ENCODE measurements around the gene CEP128.

CEP128 gene

DNA sequence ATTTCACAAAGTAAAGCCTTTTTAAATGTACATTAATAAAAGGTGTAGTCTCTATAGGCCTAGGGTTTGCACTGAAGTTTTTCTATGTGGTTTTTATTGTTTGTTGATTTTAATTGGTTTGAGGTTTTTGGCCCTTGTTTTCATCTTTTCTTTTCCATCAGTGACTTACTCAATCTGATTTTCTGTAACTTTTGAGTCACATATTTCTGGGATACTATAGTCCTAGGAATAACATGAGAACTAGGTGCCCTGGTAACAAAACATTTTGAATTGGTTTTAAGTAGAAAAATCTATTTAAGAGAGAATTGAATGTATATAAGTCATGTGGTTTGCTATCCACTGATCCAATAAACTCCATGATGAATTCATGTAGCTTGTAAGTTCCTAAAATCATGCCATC lies 311.9 kb downstream of the CEP128 start:
- no peak overlapping the region for H3K27ac ChIP-seq
- no peak for DNase-seq (ENCODE audit: low read depth, low spot score)

DNA sequence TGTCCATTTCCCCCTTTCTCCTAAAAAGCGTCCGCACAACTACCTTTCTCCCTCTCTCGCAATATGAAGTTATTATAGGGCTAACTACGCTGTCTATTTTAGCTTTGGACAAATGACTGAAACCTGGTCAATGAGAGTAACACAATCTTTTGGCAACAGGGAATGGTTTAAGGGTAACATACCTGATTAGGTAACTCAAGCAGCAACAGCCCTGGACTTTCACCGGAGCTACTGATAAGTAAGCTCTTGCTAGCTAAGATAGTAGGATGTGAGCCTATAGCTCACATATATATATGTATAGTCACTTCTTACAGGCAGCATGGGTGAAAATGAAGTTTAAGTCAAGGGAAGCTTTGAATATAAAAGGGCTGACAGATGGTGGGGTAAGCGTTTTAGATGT lies 313.0 kb downstream of the CEP128 start:
- no peak for DNase-seq (ENCODE audit: low read depth, low spot score)
- no peak overlapping the region for H3K27ac ChIP-seq

DNA sequence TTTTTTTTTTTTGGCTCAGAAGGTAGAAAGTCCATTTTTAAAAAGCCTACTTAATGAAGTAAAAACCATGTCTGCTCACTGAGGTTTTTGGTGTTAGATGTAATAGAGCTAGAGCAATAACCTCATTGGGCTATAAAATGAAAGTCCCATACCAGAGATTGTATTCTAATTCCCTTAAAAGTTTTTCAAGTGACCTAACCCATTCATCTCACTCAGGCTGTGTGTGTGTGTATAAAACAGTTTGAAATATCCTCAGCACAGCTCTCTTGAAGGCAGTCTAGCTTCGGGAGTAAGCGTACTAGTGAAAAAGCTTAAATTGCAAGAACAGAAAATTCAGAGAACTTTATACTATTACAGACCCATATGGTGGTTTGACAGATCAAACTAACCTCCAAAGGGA lies 313.8 kb downstream of the CEP128 start:
- H3K27ac ChIP-seq: no peak overlapping the region
- no peak for DNase-seq (ENCODE audit: low read depth, low spot score)

DNA sequence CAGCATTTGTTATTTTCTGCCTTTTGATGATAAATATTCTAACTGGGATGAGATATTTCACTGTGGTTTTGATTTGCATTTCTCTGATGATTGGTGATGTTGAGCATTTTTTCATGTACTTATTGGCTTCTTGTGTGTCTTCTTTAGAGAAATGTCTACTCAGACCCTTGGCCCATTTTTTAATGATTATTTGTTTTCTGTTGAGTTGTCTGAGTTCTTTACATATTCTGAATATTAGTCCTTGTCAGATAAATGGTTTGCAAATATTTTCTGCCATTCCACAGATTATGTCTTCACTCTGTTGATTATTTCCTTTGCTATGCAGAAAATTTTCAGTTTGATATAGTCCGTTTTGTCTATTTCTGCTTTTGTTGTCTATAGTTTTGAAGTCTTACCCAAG lies 317.0 kb downstream of the CEP128 start:
- DNase-seq (ENCODE audit: low read depth, low spot score): no peak
- H3K27ac ChIP-seq: no peak overlapping the region

DNA sequence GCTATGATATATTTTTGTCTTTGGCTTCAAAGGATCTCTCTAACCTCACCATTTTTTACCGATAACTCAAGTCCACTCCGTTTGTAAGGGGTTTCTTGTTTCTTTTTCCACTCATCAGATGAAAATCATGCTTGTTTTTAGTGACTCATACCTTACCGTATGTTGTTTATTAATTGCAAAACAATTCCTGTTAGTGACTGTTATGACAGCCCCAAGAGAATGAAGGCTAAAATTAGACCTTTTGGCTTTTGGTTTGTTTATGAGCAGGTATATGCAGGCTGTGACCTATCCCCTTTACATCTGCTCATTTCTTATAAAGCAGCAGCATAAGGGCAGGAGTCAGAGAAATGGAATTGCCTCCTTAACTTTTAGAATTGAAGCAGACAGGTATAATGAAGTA lies 319.8 kb downstream of the CEP128 start:
- peak overlapping the region; percentile 26 for H3K27ac ChIP-seq
- DNase-seq (ENCODE audit: low read depth, low spot score): peak; percentile 56

DNA sequence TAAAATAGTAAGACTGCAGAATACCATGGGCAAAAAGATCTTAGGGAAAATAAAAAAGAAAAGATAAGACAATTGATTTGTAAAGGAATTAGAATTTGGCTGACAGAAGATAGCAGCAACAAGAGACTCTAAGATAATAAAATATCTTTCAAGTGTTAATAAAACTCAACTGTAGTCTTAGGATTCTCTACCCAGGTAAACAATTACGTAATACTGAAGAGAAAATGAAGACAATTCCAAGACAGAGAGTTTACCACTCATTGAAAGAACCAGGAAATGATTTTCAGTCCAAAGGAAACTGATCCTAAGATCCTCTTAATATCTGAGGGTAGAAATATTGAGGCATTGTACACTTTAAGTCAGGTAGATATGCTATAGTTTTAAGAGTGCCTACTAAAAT lies 321.1 kb downstream of the CEP128 start:
- no peak overlapping the region for H3K27ac ChIP-seq
- DNase-seq (ENCODE audit: low read depth, low spot score): no peak

DNA sequence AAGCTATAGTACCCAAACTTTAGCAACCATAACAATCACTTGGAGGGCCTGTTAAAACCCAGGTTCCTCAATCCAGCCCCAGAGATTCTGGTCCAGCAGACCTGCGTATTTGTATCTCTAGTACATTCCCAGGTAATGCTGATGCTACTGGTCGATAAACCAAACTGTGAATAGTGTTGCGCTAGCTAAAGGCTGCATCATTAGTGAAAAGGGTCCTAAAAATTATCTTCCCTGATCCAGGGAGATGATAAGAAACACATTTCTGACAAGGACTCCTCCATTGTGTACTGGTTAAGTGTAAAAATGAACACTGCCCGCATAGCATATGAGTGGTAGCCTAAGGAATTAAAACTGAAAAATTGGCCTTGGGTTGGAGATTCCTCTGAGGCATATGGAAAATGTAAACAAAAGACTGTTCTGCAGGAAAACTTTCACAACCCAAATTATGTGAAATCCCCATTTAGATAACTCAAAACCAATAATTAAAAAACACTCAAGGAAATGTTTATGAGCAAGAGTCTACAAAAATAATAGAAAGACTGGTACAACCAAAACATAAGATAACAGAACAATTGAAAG lies 322.7 kb downstream of the CEP128 start:
- no peak overlapping the region for H3K27ac ChIP-seq
- no peak for DNase-seq (ENCODE audit: low read depth, low spot score)

DNA sequence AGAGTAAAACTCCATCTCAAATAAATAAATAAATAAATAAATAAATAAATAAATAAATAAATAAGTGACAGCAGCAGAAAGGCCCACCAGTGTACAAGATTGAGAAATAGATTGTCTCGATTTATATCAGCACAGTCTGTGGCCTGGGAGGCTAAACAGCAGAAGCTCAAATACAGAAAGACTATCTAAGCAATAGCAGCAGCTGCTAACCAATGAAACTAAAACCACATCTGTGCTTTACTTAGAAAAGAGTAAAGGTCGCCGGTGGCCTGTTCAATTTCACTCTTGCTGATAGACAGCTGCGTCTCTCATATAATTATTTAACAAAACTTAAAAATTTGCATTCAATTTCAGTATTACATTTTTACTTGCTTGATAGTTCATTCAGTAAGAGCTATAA lies 325.7 kb downstream of the CEP128 start:
- H3K27ac ChIP-seq: no peak overlapping the region
- DNase-seq (ENCODE audit: low read depth, low spot score): no peak

DNA sequence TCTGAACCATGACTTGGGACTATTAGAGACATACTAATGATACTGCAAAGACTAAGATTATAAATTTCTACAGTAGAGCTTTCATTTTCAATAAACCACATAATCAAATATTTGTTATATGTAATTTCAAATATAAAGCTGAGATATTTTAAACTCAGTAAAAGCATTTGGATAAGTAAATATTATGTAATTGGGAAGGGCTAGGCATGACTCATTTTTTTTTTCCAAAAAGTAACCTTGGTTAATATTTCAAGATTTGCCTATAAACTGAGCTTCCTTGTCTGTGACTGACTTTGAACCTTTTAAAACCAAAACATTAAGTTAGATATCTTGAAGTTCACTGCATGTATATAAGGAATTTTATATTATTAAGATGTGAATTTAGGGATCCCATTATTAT lies 332.5 kb downstream of the CEP128 start:
- H3K27ac ChIP-seq: no peak overlapping the region
- no peak for DNase-seq (ENCODE audit: low read depth, low spot score)

DNA sequence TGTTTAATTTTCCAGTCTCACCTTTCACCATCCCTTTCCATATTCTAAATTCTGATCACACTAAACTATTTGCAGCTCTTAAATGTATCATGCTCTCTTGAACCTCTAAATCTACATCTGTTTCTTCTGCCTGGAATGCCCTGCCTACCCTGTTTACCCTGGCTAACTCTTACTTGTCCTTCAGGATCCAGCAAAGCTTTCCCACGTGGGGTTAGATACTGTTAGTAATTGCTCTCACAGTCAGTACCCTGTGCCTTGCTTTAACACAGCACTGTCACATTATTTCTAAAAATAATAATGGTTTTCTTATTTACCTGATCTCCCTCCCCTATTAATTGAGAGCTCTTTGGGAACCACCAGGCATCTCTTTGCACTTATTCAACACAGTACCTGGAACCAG lies 333.0 kb downstream of the CEP128 start:
- DNase-seq (ENCODE audit: low read depth, low spot score): no peak
- no peak overlapping the region for H3K27ac ChIP-seq

DNA sequence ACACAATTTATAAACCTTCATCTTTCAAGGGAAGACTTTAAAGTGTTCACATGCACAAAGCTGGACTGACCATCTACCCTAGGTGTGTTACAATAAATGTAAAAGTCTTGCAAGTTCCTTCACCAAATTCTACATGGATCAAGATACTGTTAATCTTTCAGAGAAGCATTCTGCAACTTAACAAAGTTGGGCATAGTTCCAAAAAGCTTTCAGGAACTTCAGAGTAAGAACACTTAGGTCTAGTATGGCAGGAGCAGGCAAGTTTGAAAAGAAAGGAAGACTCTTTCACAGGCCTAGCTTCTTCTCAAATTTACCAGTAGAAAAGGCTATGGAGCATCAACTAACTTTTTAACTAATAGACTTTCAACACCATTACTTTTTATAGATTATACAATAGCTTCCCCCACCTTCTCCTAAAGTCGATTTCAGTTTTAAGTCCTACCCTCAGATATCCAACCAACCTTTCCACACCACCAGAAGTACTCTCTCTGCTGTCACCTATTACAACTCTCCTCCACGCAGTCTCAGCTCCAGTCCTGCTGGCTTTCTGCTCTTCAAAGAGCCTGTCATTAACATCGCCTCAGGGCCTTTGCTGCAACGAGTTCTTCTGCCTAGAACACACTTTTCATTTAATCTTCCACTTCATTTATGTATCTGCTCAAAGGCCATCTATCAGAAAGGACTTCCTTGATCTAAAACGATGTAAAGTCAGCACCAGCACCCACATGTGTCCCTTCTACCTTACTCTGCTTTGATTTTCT lies 333.9 kb downstream of the CEP128 start:
- DNase-seq (ENCODE audit: low read depth, low spot score): no peak
- H3K27ac ChIP-seq: no peak overlapping the region

DNA sequence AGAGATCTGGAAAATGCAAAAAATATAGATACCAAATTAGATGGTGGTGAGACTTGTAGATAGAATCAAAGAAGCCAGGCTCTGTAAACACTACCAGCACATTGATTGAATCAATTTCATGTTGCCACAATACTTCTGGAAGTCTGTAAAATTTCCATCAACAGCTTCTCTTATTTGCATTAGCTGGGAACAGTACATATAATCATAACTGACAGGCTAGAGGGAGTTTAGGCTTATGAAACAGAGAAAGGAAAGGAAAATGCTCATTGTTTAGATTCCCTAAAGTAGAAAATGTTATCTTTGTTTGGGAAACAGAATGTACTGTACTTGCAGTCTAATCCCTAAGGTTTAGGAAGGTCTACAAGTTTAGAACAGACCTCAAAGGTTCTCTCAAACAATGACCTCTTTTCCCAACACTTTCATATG lies 335.2 kb downstream of the CEP128 start:
- DNase-seq (ENCODE audit: low read depth, low spot score): no peak
- no peak overlapping the region for H3K27ac ChIP-seq

DNA sequence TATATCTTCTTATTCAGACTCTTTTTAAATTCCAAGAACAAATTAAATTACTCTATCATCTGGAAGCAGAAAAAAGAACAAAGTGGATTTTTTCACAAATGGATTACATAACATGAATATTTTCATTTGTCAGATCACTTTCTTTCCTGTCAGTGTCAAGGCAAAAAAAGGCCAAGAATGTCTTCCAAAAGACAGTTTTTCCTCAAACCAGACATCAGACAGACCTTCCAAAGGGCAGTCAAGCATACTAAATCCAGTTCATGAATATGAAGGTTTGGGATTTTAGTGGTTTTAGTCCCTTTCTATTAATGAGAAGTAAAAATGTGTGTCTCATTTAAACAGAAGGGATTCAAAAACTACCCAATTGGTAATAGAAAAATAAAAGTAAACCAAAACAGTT lies 336.0 kb downstream of the CEP128 start:
- no peak for DNase-seq (ENCODE audit: low read depth, low spot score)
- H3K27ac ChIP-seq: no peak overlapping the region

DNA sequence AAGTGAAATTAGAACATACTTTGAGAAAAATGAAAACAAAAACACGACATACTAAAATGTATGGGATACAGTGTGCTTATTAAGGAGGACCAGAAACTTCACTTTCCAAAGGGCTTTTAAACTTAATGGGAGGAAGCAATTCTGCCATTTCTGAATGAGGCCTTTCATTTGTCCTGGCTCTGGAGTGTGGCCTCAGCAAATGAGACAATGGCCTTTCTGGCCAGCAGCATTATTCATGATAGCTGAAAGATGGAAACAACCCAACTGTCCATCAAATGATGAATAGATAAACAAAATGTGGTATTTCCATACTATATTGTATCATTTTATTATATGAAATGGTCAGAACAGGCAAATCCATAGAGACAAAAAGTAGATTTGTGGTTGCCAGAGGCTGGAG lies 338.6 kb downstream of the CEP128 start:
- no peak overlapping the region for H3K27ac ChIP-seq
- DNase-seq (ENCODE audit: low read depth, low spot score): no peak

DNA sequence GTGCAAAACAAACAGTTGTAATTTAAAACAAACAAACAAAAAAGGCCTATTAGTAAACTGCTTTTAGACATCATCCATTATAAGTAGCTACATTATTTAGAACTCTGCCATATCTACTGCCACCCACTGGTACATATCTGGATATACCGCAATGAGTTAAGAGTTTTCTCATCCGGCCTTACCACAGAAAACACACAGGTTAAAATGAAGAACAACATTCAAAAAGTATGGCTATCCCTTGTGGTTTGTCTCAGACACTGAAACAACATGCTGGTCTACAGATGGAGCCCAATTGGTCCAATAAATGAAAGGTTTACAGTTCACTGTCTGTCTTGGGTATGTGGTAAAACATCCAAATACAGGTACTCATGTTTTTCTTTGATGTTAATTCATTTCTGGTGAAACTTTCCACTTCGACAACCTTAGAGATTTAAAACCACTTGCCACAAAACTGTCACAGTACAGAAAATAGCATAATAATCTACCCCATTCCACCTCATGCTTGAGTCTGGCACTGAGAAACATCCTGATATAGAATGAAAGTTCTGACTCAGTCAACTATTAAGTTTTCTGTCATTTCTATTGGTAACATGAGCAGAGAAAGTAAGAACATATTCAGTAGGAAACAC lies 354.3 kb downstream of the CEP128 start:
- DNase-seq (ENCODE audit: low read depth, low spot score): no peak
- H3K27ac ChIP-seq: no peak overlapping the region

DNA sequence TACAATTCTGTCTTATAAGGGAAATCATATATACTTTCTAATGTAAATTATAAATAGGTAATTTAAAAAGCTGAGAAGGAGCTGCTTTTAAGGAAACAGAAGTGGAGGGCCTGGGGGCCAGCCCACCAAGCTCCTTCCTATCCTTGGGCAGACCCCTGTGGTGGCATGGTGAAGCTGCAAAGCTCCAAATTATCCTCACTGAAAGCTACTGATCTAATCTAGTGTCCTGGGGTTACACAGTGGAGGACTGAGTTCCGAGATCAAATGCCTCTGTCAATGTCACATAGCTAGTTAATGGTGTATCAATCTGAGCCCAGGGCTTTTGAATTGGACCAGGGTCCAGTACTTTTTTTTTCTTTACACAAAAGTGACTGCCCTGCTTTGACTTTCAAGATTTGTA lies 355.4 kb downstream of the CEP128 start:
- no peak for DNase-seq (ENCODE audit: low read depth, low spot score)
- no peak overlapping the region for H3K27ac ChIP-seq

DNA sequence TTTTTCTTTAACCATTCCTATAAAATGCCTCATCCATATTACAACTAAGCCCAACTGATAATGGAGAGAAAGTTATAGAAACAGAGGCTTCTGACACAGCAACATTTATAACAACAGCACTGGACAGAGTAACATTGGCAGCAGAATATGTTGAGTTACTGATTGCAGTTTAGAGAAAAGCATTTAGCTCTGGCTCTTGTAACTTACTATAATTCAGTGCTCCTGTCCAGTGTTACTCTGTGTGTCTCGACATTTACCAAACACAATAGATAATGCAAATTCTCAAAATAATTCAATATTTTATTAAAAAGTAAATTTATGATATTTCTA lies 356.1 kb downstream of the CEP128 start:
- DNase-seq (ENCODE audit: low read depth, low spot score): no peak
- H3K27ac ChIP-seq: no peak overlapping the region

DNA sequence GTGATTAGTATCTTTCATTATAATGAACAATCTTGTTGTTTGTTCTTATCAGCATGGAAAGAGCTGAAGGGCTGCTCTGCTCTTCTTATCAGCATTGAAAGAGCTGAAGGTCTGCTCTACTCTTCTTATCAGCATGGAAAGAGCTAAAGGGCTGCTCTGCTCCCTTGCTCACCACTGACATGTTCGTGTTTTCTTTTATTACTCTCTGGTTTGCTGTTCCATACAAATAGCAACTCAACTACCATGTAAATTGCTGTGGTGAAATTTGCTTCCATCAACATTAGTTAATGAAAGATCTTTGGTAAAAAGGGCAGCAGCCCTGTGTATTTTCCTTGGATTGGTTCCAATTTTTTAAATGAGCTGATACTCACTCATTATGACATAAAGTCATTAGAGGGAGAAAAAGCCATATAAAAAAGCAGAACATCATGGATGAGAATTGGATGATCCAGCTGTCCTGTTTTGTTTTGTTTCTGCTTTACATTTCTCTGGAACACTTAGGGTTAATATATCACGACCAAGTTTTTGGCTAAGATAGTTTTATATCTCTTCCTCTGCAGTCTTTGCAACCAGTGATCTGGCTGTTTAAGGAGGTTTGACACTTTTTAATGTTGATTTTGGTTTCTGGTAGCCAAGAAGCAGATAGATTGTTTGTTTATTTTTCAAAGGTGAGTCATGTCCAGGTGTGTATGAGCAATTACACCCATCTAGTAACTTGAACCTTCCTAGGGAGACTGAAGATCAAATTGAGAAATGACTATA lies 356.6 kb downstream of the CEP128 start:
- DNase-seq (ENCODE audit: low read depth, low spot score): peak; percentile 77
- no peak overlapping the region for H3K27ac ChIP-seq

DNA sequence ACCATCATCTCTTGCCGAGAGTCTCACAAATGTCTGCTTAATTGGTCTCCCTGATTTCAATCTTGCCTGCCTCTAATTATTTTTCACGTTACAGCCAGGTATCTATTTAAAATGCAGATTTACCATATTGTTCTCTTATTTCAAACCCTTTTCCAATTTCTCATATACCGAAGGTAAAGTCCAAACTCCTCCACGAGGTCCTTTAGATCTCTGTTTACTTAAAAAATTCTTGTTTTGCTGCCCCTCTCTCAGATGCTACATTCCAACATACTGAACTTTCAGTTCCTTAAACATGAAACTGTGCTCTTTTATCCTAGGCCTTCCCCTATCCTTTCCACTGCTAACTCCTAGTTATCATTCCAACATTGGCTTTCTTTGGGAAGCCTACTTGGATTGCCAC lies 363.9 kb downstream of the CEP128 start:
- no peak overlapping the region for H3K27ac ChIP-seq
- no peak for DNase-seq (ENCODE audit: low read depth, low spot score)

DNA sequence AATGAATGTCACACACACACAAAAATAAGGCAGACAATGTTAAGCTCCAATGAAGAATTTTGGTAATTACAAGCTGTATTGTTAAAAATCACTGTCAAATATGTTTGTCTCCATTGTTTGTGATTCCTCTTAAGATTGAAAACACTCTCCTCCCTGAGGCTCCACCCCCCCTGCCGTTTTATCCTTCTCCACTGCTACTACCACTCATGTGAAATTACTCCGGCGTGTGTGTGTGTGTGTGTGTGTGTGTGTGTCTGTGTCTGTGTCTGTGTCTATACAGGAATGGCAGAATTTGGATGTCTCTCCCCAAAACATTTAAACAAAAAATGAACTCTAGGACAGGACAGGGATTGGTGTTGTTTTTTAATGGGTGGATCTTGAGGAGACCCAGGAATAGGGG lies 365.1 kb downstream of the CEP128 start:
- no peak for DNase-seq (ENCODE audit: low read depth, low spot score)

DNA sequence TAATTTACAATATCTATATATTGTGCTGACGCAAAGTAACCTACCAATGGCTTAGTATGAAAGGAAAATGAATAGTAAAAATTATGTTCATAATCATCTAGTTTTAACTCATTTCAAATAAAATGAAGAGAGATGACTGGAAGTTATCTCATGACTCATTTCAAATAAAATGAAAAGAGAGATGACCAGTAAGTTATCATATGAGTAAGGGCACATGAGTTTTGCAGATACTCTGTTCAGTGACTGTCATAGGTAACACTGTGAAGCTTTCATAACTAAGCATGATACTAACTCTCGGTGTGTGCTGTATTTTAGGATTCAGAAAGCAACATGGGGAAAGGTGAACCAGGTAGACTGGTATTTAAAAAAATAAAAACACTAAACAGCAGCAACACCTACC lies 365.8 kb downstream of the CEP128 start:
- no peak for DNase-seq (ENCODE audit: low read depth, low spot score)
- no peak overlapping the region for H3K27ac ChIP-seq

More for the DNA sequence above, 365.1 kb downstream of the CEP128 start:
- no peak overlapping the region for H3K27ac ChIP-seq
